Pulmonary artery endothelial cell (primary cell): ENCODE results near the gene THAP5. TPM values are rescaled to one million over a fixed set of nuclear protein-coding genes. Genes with fewer than 3 reads are reported as not detected.
A peak's percentile ranks its signal among the peaks of the same experiment; 100 is the strongest.

Experiments
- DNase-seq: peaks from one replicate; pipeline ENCODE4 v3.0.0-alpha.2; 2011; ENCODE audit warnings: low read depth, low spot score
- total RNA-seq: library from RNA; depleted of rRNA; stranded (reverse); fragments of >200 nt; gene quantifications from 2 replicates; pipeline ENCODE4 v1.2.3, GENCODE V29; 2014

Gene THAP5
- total RNA-seq, 1 donor from 2014 or later = 12.8 TPM

GRCh38 chr7:108535744-108536143, 33.8 kb downstream of the THAP5 start:
- DNase-seq = no peak

- DNase-seq = no peak
These were observed 34.2 kb downstream of the THAP5 start for GRCh38 chr7:108535257-108535656.

- no peak for DNase-seq
These were observed 35.8 kb downstream of the THAP5 start for GRCh38 chr7:108533712-108534111.

- DNase-seq = no peak
These were observed 40.2 kb downstream of the THAP5 start for GRCh38 chr7:108529341-108529740.

GRCh38 chr7:108528183-108528712, 41.3 kb downstream of the THAP5 start:
- no peak for DNase-seq

- DNase-seq = no peak
These were observed 42.8 kb downstream of the THAP5 start for GRCh38 chr7:108526768-108527017.

- peak; percentile 98 for DNase-seq
These were observed 43.3 kb downstream of the THAP5 start, which contains the start of gene PNPLA8 for GRCh38 chr7:108525985-108526767. Gene PNPLA8, minus strand, starts transcription at chr7:108526135. Its CDS starts 10,644 bp downstream, at chr7:108515491.

GRCh38 chr7:108525327-108525984, 44.0 kb downstream of the THAP5 start:
- peak; percentile 26 for DNase-seq

- no peak for DNase-seq
These were observed 46.7 kb downstream of the THAP5 start for GRCh38 chr7:108522780-108523179.

GRCh38 chr7:108517951-108518350, 51.6 kb downstream of the THAP5 start:
- no peak for DNase-seq

GRCh38 chr7:108515630-108516029, 53.9 kb downstream of the THAP5 start:
- DNase-seq = no peak

GRCh38 chr7:108515013-108515412, 54.5 kb downstream of the THAP5 start:
- DNase-seq = no peak

Other genes starting within 250 kb of the THAP5 start
- 59.2 and 87.2 TPM in 2 replicates for gene NRCAM, start 113.3 kb downstream of the THAP5 start, total RNA-seq
- gene PNPLA8, start 43.6 kb downstream of the THAP5 start, total RNA-seq = 26.7 and 35.1 TPM in 2 replicates
- gene DNAJB9, start 168 bp upstream of the THAP5 start, total RNA-seq = 28.8 and 53.6 TPM in 2 replicates